Cardiac septum (tissue), 1 donor: ENCODE results near the gene ZNF512. TPM values are rescaled to one million over a fixed set of nuclear protein-coding genes. Genes with fewer than 3 reads are reported as not detected.
"Not testable (repeated sequence)": the region's sequence is repeated elsewhere in the genome, so short reads cannot be mapped to it uniquely, and the experiment has no call there.

ENCODE experiments used
- DNase-seq: peaks from one replicate; pipeline ENCODE4 v3.0.0-alpha.2; 2020; ENCODE audit warnings: low spot score
- intact Hi-C: fragments of 100-400 bp; cut with DNase I; formaldehyde crosslinking; loops from one replicate; pipeline ENCODE4 v1.14.0; 2022
- long read RNA-seq: library from polyadenylated mRNA; unstranded; transcript quantifications from one replicate; pipeline ENCODE4 v2.0.0, GENCODE V29; 2021
- total RNA-seq: library from RNA; stranded (reverse); fragmentation: NEBNext Ultra II Directional; extraction: Animal tissue kit (Norgen Biotek cat#: 25700); gene quantifications from one replicate; pipeline ENCODE4 v1.2.1, GENCODE V29; 2021
- donor health status: DM: no; HTN: no; CAD: no.

Gene ZNF512, protein sequence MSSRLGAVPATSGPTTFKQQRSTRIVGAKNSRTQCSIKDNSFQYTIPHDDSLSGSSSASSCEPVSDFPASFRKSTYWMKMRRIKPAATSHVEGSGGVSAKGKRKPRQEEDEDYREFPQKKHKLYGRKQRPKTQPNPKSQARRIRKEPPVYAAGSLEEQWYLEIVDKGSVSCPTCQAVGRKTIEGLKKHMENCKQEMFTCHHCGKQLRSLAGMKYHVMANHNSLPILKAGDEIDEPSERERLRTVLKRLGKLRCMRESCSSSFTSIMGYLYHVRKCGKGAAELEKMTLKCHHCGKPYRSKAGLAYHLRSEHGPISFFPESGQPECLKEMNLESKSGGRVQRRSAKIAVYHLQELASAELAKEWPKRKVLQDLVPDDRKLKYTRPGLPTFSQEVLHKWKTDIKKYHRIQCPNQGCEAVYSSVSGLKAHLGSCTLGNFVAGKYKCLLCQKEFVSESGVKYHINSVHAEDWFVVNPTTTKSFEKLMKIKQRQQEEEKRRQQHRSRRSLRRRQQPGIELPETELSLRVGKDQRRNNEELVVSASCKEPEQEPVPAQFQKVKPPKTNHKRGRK
- 20.7 TPM for total RNA-seq
- long read RNA-seq, transcript ZNF512-201 (14 exons, 3,541 nt), result major isoform, 10 of 22 reads
- long read RNA-seq, partial matches to known transcripts, result 2 of 22 reads
- long read RNA-seq, other reads (novel, unspliced or antisense), result 6 of 22 reads

DNA sequence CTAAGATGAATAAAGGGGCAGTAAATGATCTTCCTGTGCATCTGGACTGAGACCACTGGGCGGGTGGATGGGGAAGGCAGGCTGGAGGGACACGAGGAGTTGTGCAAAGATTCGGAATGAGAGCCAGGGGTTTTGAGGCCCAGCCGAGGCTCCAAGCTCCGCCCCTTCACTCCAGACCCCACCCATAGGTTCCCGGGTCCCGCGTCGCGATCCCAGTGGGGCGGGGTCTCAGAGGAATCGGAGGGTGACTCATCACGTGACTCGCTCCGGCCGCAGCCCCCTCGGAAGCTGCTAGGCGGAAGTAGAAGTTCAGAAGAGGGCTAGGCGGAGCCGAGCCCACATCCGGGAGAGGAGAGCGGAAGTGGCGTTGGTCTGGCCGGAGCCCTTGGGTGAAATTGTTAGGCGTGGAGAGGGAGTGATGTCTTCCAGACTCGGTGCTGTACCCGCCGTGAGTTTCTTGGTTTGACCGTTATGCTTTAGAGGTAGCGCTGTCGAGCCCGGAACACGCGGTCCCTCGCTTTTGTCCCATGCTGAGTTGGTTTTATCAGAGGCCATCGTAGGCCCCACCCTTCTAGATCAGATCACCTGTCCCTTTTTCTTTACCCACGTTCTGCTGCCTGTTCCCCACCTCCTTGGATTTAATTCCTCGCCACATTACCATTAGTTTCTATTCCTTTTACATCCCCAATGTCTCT lies at the start of gene ZNF512:
ZNF512 (plus strand) TSS at position 348 of the 695 bp plus-strand sequence; CDS start at position 419, 71 bp downstream.
- peak; percentile 96 for DNase-seq
- intact Hi-C loops, result loop anchor here (2.0 to 5.0 kb wide), 2 partner anchors 46 to 91 kb away; partner anchors contain the start of genes CCDC121 and GPN1

DNA sequence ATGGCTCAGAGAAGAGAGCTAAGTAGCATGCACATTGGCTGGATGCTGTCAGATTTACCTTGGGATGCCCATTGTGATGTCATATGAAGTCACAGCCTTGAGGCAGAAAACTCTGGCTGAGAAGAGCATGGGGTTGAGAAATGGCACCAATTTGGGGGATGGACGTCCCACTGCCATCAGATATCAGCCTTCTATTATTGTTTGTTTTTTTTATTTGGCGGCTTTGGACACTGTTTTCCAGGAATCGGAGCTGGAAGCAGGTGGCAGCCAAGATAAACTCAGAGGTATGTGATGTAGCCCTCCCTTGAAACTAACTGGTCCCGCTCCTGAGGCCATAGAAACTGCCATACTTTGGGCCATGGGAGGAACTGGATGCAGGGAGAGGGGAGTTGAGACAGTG lies 45.6 kb upstream of the ZNF512 start:
- DNase-seq, result no peak
- intact Hi-C loops, result no loop called here

DNA sequence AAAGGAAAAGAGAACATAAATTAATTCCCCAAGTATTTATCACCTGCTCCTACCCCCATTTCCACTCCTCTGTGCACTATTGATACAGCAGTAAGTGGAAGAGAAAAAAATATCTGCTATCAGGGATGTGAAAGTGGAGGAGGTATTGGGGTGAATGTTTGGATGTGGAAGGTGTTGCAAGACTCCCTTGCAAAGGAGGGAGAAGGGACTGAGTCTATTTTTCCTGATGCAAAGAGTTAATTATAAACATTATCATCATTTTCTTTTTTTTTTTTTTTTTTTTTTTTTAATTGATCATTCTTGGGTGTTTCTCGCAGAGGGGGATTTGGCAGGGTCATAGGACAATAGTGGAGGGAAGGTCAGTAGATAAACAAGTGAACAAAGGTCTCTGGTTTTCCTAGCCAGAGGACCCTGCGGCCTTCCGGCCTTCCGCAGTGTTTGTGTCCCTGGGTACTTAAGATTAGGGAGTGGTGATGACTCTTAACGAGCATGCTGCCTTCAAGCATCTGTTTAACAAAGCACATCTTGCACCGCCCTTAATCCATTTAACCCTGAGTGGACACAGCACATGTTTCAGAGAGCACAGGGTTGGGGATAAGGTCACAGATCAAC lies 43.9 kb upstream of the ZNF512 start:
- DNase-seq, intact Hi-C loops: not testable (repeated sequence)

DNA sequence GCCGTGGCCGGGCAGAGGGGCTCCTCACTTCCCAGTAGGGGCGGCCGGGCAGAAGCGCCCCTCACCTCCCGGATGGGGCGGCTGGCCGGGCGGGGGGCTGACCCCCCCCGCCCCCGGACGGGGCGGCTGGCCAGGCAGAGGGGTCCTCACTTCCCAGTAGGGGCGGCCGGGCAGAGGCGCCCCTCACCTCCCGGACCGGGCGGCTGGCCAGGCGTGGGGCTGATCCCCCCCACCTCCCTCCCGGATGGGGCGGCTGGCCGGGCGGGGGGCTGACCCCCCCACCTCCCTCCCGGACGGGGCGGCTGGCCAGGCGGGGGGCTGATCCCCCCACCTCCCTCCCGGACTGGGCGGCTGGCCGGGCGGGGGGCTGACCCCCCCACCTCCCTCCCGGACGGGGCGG lies 43.2 kb upstream of the ZNF512 start:
- not testable (repeated sequence) for DNase-seq

DNA sequence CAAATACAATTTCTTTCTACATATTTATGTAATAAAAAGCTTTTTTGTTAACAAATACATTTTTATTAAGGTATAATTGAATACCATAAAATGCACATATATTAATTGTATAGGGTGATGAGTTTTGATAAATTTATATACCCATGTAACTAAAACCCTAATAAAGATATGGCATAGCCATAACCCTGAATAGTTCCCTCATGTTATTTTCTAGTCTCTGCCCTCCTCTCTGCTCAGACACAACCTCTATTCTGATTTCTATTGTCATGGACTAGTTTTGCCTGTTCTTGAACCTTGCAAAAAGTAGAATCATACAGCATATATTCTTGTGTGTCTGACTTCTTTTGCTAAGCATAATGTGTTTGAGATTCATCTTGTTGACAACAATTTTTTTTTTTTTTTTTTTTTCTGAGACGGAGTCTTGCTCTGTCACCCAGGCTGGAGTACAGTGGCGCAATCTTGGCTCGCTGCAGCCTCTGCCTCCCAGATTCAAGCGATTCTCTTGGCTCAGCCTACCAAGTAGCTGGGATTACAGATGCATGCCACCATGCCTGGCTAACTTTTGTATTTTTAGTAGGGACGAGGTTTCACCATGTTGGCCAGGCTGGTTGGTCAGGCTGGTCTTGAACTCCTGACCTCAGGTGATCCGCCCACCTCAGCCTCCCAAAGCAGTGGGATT lies 38.6 kb upstream of the ZNF512 start:
- DNase-seq, result no peak
- intact Hi-C loops, result no loop called here

More for the DNA sequence above, 43.2 kb upstream of the ZNF512 start:
- intact Hi-C loops, result not testable (repeated sequence)

DNA sequence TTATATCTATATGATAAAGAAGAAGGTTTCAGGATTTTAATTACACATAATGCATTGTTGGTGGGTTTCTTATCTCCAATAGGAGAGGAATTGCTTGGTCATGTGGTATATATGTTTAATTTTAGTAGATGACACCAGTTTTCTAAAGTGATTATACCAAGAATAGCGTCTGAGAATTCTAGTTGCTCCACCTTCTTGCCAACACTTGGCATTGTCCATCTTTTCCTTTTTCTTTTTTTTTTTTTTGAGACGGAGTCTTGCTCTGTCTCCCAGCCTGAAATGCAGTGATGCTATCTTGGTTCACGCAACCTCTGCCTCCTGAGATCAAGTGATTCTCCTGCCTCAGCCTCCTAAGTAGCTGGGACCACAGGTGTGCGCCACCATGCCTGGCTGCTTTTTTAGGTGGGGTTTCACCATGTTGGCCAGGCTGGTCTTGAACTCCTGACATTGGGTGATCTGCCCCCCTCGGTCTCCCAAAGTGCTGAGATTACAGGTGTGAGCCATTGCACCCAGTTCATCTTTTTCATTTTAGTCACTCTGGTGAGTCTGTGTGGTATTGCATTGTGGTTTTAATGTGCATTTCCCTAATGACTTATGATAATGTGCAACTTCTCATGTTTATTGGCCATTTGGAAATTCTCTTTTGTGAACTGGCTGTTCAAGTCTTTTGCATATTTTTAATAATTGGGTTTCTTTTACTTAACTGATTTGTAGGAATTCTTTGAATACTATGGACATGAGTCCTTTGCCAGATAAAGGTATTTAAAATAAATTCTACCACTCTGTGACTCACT lies 37.3 kb upstream of the ZNF512 start:
- no peak for DNase-seq
- intact Hi-C loops, result no loop called here

DNA sequence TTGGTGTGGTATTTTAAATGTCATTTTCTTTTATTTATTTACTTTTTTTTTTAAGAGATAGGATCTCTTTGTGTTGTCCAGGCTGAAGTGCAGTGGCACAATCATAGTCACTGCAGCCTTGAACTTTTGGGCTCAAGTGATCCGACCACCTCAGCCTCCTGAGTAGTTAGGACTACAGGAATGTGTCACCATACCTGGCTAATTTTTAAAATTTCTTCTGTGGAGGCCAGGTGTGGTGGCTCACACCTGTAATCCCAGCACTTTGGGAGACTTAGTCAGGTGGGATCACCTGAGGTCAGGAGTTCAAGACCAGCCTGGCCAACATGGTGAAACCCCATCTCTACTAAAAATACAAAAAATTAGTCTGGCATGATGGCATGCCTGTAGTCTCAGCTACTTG lies 33.5 kb upstream of the ZNF512 start:
- DNase-seq, result no peak
- intact Hi-C loops, result no loop called here

DNA sequence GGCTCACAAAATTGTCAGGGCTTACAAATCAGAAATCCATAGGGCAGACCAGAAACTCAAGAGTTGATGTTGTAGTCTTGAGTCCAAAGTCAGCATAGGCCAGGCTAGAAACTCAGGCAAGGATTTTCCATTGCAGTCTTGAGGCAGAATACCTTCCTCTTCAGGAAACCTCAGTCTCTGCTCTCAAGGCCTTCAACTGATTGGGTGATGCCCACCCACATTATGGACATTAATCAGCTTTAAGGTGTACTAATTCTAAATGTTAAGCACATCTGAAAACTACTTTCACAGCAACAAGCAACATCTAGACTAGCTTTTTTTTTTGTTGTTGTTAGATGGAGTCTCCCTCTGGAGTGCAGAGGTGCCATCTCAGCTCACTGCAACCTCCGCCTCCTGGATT lies 31.3 kb upstream of the ZNF512 start:
- intact Hi-C loops, result no loop called here
- DNase-seq, result no peak

DNA sequence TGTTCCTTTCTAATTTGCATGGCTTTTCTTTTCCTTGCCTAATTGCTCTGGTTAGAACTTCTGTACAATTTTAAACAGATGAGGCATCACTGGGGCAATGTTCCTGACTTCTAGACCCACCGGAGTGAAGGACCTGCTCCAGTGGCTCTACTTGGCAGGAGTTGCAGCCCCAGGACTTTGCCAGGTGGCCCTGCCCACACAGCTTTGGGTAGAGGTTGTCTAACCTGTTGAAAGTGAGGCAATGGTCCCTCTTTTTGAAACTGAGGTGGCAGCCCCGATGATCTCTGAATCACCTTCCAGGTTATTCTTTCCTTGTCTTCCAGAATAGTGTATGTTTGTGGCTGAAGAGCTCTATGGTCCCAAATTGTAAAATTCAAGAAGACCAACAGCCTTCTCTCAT lies 29.9 kb upstream of the ZNF512 start:
- intact Hi-C loops, result no loop called here
- no peak for DNase-seq

DNA sequence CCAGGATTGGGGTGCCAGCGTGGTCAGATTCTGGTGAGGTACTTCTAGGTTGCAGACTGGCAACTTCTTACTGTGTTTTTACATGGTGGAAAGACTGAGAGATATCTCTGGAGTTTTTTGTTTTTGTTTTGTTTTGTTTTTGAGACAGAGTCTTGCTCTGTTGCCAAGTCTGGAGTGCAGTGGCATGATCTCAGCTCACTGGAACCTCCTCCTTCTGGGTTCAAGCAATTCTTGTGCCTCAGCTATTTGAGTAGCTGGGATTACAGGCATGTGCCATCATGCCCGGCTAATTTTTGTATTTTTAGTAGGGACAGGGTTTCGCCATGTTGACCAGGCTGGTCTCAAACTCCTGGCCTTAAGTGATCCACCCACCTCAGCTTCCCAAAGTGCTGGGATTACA lies 28.4 kb upstream of the ZNF512 start:
- intact Hi-C loops, DNase-seq: not testable (repeated sequence)

DNA sequence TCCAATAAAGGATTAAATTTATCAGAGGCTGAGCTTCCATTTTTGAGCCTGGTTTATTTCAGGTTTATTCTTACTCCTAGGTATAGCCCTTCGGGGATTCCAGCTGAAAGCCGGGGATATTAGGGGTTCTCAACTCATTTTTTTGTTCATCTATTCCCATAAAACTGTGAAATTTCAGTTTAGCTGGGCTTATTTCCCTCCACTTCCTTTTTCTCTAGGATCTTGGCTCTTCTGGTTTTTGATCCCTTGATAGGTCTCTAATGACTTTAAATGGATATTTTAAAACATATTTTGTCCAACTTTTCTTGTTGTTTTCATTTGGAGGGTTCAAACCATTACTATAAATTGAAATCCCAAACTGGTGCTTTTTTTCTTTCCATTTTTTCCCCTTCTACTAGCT lies 23.6 kb upstream of the ZNF512 start:
- no peak for DNase-seq
- intact Hi-C loops, result no loop called here

DNA sequence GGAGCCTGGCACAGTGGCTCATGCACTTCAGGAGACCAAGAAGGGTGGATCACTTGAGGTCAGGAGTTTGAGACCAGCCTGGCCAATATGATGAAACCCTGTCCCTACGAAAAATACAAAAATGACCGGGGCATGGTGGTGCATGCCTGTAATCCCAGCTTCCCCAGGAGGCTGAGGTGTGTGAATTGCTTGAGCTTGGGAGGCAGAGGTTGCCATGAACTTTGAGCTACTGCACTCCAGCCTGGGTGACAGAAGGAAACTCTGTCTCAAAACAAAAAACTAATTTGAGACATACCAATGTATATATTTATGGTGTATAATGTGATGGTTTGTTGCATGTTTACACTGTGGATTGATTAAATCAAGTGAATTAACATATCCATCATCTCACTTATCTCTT lies 21.8 kb upstream of the ZNF512 start:
- intact Hi-C loops, result no loop called here

DNA sequence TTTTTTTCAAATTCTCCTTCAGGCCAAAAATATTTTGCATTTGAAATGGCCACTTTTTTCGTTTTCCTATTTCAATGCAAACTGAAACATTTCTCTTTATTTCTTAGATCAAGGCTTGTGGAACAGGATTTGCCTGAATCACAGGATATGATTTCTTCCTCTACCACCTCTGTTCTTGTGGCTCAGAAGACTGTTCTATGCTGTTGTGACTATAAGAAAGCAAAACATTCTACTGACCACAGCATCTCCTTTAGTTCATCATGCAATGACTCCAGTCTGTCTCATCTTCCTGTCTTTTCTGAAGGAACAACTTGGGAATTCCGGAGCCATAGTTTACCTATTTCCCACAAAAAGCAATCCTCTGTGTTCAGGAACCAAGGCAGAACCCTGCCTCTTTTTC lies 16.2 kb upstream of the ZNF512 start:
- intact Hi-C loops, result no loop called here
- DNase-seq, result no peak

More for the DNA sequence above, 21.8 kb upstream of the ZNF512 start:
- DNase-seq, result no peak

DNA sequence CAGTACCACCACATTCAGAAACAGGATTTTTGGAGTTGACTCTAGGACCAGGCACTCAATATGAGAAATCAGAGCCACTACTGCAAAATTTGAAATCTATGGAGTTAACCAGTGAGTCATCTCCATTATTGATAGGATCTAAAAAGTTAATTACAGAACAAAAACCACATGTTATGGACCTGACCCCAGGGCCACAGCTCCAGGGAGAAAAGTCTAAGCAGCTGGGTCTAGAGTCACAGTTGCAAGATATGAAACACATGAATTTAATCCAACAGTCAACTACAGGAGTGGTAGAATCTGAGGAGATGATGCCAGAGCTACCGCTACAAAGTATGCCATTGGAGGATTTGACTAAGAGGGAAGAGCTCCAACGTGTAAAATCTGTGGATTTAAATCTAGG lies 13.4 kb upstream of the ZNF512 start:
- intact Hi-C loops, result no loop called here
- DNase-seq, result no peak

DNA sequence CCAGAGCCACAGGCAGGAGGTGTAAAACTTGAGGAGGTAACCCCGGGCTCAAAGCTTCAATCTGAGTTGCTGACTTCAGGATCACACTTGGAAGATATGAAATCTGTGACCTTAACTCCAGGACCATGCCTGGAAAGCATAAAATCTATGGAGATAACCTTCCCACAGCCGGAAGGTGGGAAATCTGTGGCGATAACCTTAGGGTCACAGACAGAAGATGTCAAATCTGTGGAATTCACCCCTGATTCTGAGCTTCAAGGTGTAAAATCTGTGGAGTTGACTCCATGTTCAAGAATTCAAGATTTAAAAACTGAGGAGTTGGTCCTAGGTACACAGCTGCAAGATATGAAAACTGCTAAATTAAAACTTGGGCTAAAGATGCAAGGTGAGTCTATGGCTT lies 11.6 kb upstream of the ZNF512 start:
- intact Hi-C loops, result no loop called here
- no peak for DNase-seq

DNA sequence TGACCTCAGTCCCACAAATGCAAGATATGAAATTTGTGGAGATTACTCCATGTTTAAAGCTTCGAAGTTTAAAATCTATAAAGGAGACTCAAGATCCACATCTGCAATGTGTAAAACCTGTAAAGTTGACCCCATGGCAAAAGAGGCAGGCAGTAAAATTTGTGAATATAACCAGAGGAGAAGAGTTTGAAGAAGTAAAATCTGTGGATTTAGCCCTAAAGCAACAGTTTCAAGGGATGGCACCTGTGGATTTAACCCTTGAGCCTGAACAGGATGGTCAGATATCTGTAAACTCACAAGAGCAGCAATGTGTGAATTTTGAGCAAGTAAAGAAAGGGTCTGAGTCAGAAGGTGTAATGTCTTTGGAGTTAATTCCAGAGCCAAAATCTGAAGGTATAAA lies 11.2 kb upstream of the ZNF512 start:
- no peak for DNase-seq
- intact Hi-C loops, result no loop called here

DNA sequence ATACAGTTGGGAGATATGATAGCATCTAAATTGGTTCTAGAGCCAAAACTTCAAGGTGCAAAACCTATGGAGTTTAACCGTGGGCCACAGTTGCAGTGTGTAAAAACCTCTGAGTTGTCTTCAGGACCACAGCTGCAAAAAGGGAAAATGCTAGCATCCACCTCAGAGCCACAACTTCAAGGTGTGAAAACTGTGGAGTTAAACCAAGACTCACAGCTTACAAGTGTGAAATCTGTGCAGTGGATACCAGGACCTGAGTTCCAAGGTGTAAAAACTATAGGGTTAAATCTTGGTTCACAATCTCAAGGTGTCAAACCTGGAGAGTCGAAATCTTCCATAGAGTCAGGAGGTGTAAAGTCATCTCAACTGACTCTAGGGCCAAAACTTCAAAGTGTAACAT lies 10.4 kb upstream of the ZNF512 start:
- intact Hi-C loops, result no loop called here

DNA sequence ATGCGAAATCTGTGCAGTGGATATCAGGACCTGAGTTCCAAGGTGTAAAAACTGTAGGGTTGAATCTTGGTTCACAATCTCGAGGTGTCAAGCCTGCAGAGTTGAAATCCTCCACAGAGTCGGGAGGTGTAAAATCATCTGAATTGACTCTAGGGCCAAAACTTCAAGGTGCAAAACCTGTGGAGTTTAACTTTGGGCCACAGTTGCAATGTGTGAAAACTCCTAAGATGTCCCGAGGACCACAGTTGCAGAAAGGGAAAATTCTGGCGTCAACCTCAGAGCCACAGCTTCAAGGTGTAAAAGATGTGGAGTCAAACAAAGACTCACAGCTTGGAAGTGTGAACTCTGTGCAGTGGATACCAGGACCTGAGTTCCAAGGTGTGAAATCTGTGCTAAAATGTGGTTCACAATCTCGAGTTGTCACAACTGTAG lies 9.8 kb upstream of the ZNF512 start:
- intact Hi-C loops, result no loop called here
- no peak for DNase-seq

More for the DNA sequence above, 10.4 kb upstream of the ZNF512 start:
- no peak for DNase-seq

DNA sequence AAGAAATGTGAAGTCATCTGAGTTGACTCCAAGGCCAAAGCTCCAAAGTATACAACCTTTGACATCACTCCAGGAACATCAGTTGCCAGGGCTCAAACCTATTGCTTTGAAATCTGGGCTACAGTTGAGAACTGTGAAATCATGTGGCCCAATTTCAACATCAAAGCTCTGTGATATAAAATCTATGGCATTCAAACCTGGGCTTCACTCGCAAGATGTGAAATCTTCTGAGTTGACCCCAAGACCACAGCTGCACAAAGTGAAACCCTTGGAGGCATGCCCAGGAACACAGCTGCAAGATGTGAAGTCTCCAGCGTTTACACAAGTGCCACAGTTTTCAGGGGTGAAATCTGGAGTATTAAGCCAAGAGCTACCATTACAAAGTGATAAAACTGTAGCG lies 9.4 kb upstream of the ZNF512 start:
- intact Hi-C loops, result no loop called here

More for the DNA sequence above, 9.4 kb upstream of the ZNF512 start:
- no peak for DNase-seq
